ENCODE results near the gene CHD9.
A peak's percentile ranks its signal among the peaks of the same experiment; 100 is the strongest.

Gene CHD9

GRCh38 chr16:53090591-53091411, 36.0 kb downstream of the CHD9 start:
- H3K4me3 Mint-ChIP-seq, result no peak overlapping the region
- no peaks in the 10 kb centered on the region for H3K36me3 Mint-ChIP-seq (ENCODE audit: low read depth)
- peaks cover 43% of the 10 kb centered on the region for H3K4me1 Mint-ChIP-seq (ENCODE audit: low read depth)
- H3K27me3 Mint-ChIP-seq, result no peaks in the 10 kb centered on the region
- no peaks in the 10 kb centered on the region for H3K9me3 Mint-ChIP-seq
- H3K27ac Mint-ChIP-seq, result peak overlapping the region; percentile 78

GRCh38 chr16:53091466-53092211, 36.8 kb downstream of the CHD9 start:
- Mint-ChIP-seq H3K9me3 (no peaks in the 10 kb centered on the region), H3K27ac (peak overlapping the region; percentile 69), H3K27me3 (no peaks in the 10 kb centered on the region), H3K4me3 (peak overlapping the region; percentile 47), H3K4me1 (ENCODE audit: low read depth) (peaks cover 43% of the 10 kb centered on the region), H3K36me3 (ENCODE audit: low read depth) (no peaks in the 10 kb centered on the region)

GRCh38 chr16:53092284-53092683, 37.5 kb downstream of the CHD9 start:
- H3K27ac Mint-ChIP-seq, result no peak overlapping the region
- H3K27me3 Mint-ChIP-seq, result no peaks in the 10 kb centered on the region
- no peaks in the 10 kb centered on the region for H3K36me3 Mint-ChIP-seq (ENCODE audit: low read depth)
- no peaks in the 10 kb centered on the region for H3K9me3 Mint-ChIP-seq
- peaks cover 45% of the 10 kb centered on the region for H3K4me1 Mint-ChIP-seq (ENCODE audit: low read depth)
- no peak overlapping the region for H3K4me3 Mint-ChIP-seq

GRCh38 chr16:53093162-53093744, 38.5 kb downstream of the CHD9 start:
- Mint-ChIP-seq H3K27me3 (no peaks in the 10 kb centered on the region), H3K4me3 (no peak overlapping the region), H3K36me3 (ENCODE audit: low read depth) (no peaks in the 10 kb centered on the region), H3K4me1 (ENCODE audit: low read depth) (peaks cover 49% of the 10 kb centered on the region), H3K27ac (no peak overlapping the region), H3K9me3 (no peaks in the 10 kb centered on the region)

- peak overlapping the region; percentile 63 for H3K27ac Mint-ChIP-seq
- no peaks in the 10 kb centered on the region for H3K36me3 Mint-ChIP-seq (ENCODE audit: low read depth)
- no peaks in the 10 kb centered on the region for H3K9me3 Mint-ChIP-seq
- H3K4me3 Mint-ChIP-seq, result no peak overlapping the region
- no peaks in the 10 kb centered on the region for H3K27me3 Mint-ChIP-seq
- H3K4me1 Mint-ChIP-seq (ENCODE audit: low read depth), result peaks cover 58% of the 10 kb centered on the region
Observed at GRCh38 chr16:53094013-53094630, 39.3 kb downstream of the CHD9 start.

- peak overlapping the region; percentile 56 for H3K27ac Mint-ChIP-seq
Observed at GRCh38 chr16:53097190-53097589, 42.4 kb downstream of the CHD9 start.

GRCh38 chr16:53098526-53099317, 43.9 kb downstream of the CHD9 start:
- no peaks in the 10 kb centered on the region for H3K9me3 Mint-ChIP-seq

More at GRCh38 chr16:53097190-53097589, 42.4 kb downstream of the CHD9 start:
- Mint-ChIP-seq H3K9me3 (no peaks in the 10 kb centered on the region), H3K4me3 (no peak overlapping the region), H3K36me3 (ENCODE audit: low read depth) (no peaks in the 10 kb centered on the region), H3K27me3 (no peaks in the 10 kb centered on the region), H3K4me1 (ENCODE audit: low read depth) (peaks cover 47% of the 10 kb centered on the region)

GRCh38 chr16:53099318-53100130, 44.7 kb downstream of the CHD9 start:
- Mint-ChIP-seq H3K4me1 (ENCODE audit: low read depth) (peaks cover 33% of the 10 kb centered on the region), H3K27ac (peak overlapping the region; percentile 87), H3K27me3 (no peaks in the 10 kb centered on the region), H3K9me3 (no peaks in the 10 kb centered on the region), H3K4me3 (peak overlapping the region; percentile 77), H3K36me3 (ENCODE audit: low read depth) (no peaks in the 10 kb centered on the region)

More at GRCh38 chr16:53098526-53099317, 43.9 kb downstream of the CHD9 start:
- peaks cover 41% of the 10 kb centered on the region for H3K4me1 Mint-ChIP-seq (ENCODE audit: low read depth)
- H3K4me3 Mint-ChIP-seq, result peak overlapping the region; percentile 77
- peak overlapping the region; percentile 87 for H3K27ac Mint-ChIP-seq
- H3K36me3 Mint-ChIP-seq (ENCODE audit: low read depth), result no peaks in the 10 kb centered on the region
- no peaks in the 10 kb centered on the region for H3K27me3 Mint-ChIP-seq

GRCh38 chr16:53100131-53100748, 45.4 kb downstream of the CHD9 start:
- H3K4me1 Mint-ChIP-seq (ENCODE audit: low read depth), result peaks cover 32% of the 10 kb centered on the region
- no peak overlapping the region for H3K27ac Mint-ChIP-seq
- H3K4me3 Mint-ChIP-seq, result peak overlapping the region; percentile 77

GRCh38 chr16:53100889-53101288, 46.1 kb downstream of the CHD9 start:
- H3K4me3 Mint-ChIP-seq, result no peak overlapping the region

More at GRCh38 chr16:53100131-53100748, 45.4 kb downstream of the CHD9 start:
- Mint-ChIP-seq H3K36me3 (ENCODE audit: low read depth) (no peaks in the 10 kb centered on the region), H3K27me3 (no peaks in the 10 kb centered on the region), H3K9me3 (no peaks in the 10 kb centered on the region)

GRCh38 chr16:53103811-53104210, 49.0 kb downstream of the CHD9 start:
- Mint-ChIP-seq H3K4me1 (ENCODE audit: low read depth) (peaks cover 20% of the 10 kb centered on the region), H3K9me3 (no peaks in the 10 kb centered on the region), H3K36me3 (ENCODE audit: low read depth) (peaks cover 8% of the 10 kb centered on the region), H3K4me3 (no peak overlapping the region), H3K27me3 (no peaks in the 10 kb centered on the region), H3K27ac (no peak overlapping the region)

More at GRCh38 chr16:53100889-53101288, 46.1 kb downstream of the CHD9 start:
- Mint-ChIP-seq H3K9me3 (no peaks in the 10 kb centered on the region), H3K27ac (no peak overlapping the region), H3K4me1 (ENCODE audit: low read depth) (peaks cover 32% of the 10 kb centered on the region), H3K36me3 (ENCODE audit: low read depth) (no peaks in the 10 kb centered on the region), H3K27me3 (no peaks in the 10 kb centered on the region)

- Mint-ChIP-seq H3K36me3 (ENCODE audit: low read depth) (peaks cover 8% of the 10 kb centered on the region), H3K27me3 (no peaks in the 10 kb centered on the region), H3K4me1 (ENCODE audit: low read depth) (peaks cover 3% of the 10 kb centered on the region), H3K4me3 (no peak overlapping the region), H3K9me3 (no peaks in the 10 kb centered on the region), H3K27ac (no peak overlapping the region)
Observed at GRCh38 chr16:53105565-53105964, 50.8 kb downstream of the CHD9 start.
